ENCODE measurements around the gene RIMS1.

The RIMS1 gene

DNA sequence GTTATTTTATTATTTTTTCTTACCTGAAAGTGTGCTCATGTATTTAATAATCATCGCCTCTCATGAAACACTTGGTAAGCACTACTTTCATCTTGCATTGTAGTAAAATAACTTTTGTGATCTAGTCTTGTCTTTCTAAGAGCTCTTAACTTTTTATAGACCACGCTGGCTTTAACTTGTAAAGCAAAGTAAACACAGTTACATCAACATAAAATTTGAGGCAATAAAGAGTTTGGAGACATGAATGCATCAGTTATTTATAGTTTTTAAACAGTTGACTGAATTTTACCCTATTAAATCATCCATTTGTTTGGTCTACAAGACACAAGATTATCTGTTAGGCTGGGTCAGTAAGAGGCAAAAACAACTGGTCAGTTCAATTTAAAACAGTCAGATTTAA, 517.1 kb downstream of the RIMS1 start:
- DNase-seq (ENCODE audit: extremely low read depth, low read depth), result no peak
- no peak for TF ChIP-seq CTCF (IDR thresholded peaks at IDR 0.05; ENCODE audit: low read depth, low read length)

GRCh38 chr6:72406517-72406916, 520.2 kb downstream of the RIMS1 start:
- no peak for TF ChIP-seq CTCF (IDR thresholded peaks at IDR 0.05; ENCODE audit: low read depth, low read length)
- no peak for DNase-seq (ENCODE audit: extremely low read depth, low read depth)

DNA sequence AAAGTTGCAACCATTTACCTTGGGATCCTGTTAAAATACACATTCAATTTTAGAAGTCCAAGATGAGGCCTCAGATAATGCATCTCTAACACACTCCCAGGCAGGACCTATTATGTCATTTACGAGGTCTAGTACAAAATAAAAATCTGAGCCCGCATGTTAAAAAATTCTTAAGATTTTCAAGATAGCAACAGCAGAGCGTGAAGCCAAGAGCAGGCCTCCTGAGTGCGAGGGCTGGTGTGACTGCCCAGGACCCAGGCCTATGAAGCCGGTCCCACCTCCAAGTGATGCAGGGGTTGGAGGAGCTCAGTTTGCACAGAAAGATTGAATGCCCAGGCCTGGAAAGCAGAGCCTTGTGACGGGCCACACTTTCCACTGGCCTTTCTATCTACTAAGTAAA, 524.4 kb downstream of the RIMS1 start:
- TF ChIP-seq CTCF (IDR thresholded peaks at IDR 0.05; ENCODE audit: low read depth, low read length), result no peak
- no peak for DNase-seq (ENCODE audit: extremely low read depth, low read depth)

DNA sequence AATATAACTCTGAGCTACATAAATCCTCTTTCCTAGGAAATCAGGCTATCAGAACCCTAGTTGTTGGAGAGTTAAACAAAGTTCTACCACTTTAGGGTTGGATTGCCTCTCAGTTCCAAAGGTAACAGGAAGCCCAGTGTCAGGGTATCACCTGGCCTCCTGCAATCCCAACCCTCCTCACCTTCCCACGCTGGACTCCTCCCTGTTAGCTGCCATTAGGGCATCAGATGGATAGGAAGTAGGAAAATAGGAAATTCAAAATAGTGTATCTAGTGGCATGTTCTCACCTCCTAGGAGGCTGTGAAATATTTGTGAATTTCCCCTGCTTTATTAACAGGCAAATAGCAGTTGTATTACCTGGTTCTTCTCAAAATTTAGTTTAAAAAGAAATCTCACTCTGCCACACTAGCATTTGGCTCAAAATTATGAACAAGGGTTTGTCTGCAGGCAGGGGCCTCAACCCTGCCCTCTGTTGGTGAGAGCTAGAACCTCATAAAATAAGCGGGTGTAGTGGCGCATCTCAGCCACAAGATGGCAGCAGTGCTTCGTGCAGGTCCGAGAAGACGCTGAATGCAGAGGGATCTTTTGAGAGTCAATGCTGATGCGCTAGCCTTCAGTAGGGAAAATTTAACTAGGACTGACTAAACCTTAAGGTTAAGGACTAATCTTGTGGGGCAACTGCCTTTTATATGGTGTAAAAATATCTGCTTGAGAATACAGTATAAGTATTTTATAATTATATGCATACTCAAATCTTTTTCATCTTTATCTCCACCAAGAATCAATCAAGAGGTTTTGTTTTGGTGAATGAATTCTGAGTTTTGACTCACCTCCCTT, 525.7 kb downstream of the RIMS1 start:
- no peak; the same call in none of the 2 replicates for TF ChIP-seq CTCF (IDR thresholded peaks at IDR 0.05; ENCODE audit: low read depth, low read length)
- peak; percentile 61 for DNase-seq (ENCODE audit: extremely low read depth, low read depth)

- no peak for TF ChIP-seq CTCF (IDR thresholded peaks at IDR 0.05; ENCODE audit: low read depth, low read length)
Measured at GRCh38 chr6:72412709-72413044, 526.3 kb downstream of the RIMS1 start.

DNA sequence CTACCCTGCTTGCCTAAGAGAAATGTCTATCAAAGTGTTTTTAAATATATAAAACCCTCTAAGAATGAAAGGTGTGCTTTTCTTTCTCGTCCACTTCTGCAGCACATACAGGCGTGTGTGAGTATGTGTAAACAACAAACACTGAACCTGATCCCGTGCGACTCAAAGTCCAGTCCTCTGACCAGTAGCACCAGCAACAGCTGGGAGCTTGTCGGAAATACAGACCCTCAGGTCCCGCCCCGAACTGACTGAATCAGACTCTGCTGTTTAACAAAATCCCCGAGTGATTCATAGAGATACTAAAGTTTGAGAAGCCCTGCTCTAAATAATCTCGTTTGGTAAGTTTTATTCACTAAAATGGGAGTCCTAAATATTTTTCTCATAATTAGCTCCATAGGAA, 527.5 kb downstream of the RIMS1 start:
- TF ChIP-seq CTCF (IDR thresholded peaks at IDR 0.05; ENCODE audit: low read depth, low read length), result no peak
- no peak for DNase-seq (ENCODE audit: extremely low read depth, low read depth)

More at GRCh38 chr6:72412709-72413044, 526.3 kb downstream of the RIMS1 start:
- DNase-seq (ENCODE audit: extremely low read depth, low read depth), result no peak

GRCh38 chr6:72414657-72415056, 528.3 kb downstream of the RIMS1 start:
- no peak for DNase-seq (ENCODE audit: extremely low read depth, low read depth)
- TF ChIP-seq CTCF (IDR thresholded peaks at IDR 0.05; ENCODE audit: low read depth, low read length), result no peak
